WI38 (cell line): ENCODE measurements around the gene FUNDC2.

Experiments
- H3K4me3 ChIP-seq: 2 replicates; pipeline ENCODE4 v1.5.1; 2011; ENCODE audit warnings: low read depth, mild to moderate bottlenecking, control low read depth, low read length
- CTCF ChIP-seq: IDR thresholded peaks from 2 replicates; pipeline ENCODE4 v1.5.1; 2012; ENCODE audit warnings: low read depth, mild to moderate bottlenecking, control low read depth, low read length

Gene FUNDC2

GRCh38 chrX:155071694-155072280 is 45.1 kb downstream of the FUNDC2 start:
- TF ChIP-seq CTCF: no peak
- H3K4me3 ChIP-seq: peak overlapping the region; percentile 75

- TF ChIP-seq CTCF: 0 out of 2 replicates have a peak, but pooled peaks have one; percentile 10
- H3K4me3 ChIP-seq: no peak overlapping the region
Observed at GRCh38 chrX:155086202-155086840, 59.7 kb downstream of the FUNDC2 start.

- no peak overlapping the region for H3K4me3 ChIP-seq
- no peak for TF ChIP-seq CTCF
Observed at GRCh38 chrX:155086961-155087735, 60.5 kb downstream of the FUNDC2 start.

GRCh38 chrX:155094468-155095061 is 67.9 kb downstream of the FUNDC2 start:
- peak; percentile 38; the same call in 1 of the 2 replicates for TF ChIP-seq CTCF
- no peak overlapping the region for H3K4me3 ChIP-seq

- no peak for TF ChIP-seq CTCF
- no peak overlapping the region for H3K4me3 ChIP-seq
Observed at GRCh38 chrX:155105919-155106318, 79.3 kb downstream of the FUNDC2 start.

GRCh38 chrX:155108427-155108826 is 81.8 kb downstream of the FUNDC2 start:
- no peak for TF ChIP-seq CTCF
- no peak overlapping the region for H3K4me3 ChIP-seq
